ENCODE measurements around the gene MCRS1.
A peak's percentile ranks its signal among the peaks of the same experiment; 100 is the strongest.
"Not testable (repeated sequence)": the region's sequence is repeated elsewhere in the genome, so short reads cannot be mapped to it uniquely, and the experiment has no call there.

The MCRS1 gene

DNA sequence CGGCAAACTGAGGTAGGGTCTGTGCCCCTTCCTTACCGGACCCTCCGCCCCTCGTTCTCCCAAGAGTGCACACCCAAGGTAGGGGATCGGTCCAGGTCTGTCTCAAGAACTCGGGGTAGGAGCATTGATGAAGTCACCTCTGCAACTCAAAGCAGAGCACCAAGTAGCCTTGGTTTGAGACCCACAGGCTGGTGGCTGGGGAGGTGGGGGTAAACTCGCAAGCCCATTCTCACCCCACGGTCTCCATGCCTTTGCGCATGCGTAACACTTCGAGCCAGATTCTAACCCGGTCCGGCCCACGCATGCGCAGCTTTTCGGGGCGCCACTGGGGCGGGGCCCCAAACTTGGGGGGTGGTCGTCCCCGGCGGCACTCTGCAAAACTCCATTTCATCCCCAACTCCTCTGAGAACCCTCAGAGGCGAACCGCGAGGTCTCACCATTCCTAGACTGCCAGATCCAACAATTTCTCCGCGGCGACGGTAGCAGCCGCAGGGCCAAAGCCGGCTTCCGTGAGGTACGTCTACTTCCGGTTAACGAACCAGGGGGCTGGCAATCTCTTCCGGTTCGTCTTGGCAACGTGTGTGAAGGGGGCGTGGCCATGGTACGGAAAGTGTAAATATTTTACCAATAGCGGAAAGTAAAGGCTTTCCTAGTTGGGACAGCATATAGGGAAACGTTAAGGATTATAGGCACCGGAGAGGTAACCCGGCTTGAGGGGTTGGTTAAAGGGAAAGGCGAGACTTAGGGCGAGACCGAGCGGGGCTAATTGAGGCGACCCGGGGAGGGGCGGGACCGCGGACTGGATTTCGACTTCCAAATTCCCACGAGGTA, at the start of gene MCRS1:
Gene MCRS1, minus strand, starts transcription at position 532 of the 831 bp plus-strand sequence. CDS start 1,411 bp downstream, outside the sequence.
- DNase-seq (ENCODE audit: low read depth): peak; percentile 75

GRCh38 chr12:49616533-49617219, 48.7 kb upstream of the MCRS1 start:
- no peak for DNase-seq (ENCODE audit: low read depth)

DNA sequence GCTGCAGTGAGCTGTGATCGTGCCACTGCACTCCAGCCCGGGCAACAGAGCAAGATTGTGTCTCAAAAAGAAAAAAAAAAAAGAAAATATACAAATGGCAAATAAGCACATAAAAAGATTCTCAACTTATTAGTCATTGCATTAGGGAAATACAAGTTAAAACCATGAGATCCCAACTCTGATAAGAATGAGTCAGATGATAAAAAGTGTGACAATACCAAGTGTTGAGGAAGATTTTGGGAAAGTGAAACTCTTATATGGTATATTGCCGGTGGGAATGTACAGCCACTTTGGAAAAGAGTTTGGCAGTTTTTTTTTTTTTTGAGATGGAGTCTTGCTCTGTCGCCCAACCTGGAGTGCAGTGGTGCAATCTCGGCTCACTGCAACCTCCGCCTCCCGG, 47.8 kb upstream of the MCRS1 start:
- DNase-seq (ENCODE audit: low read depth): no peak

GRCh38 chr12:49612210-49612609, 44.3 kb upstream of the MCRS1 start:
- DNase-seq (ENCODE audit: low read depth): no peak

DNA sequence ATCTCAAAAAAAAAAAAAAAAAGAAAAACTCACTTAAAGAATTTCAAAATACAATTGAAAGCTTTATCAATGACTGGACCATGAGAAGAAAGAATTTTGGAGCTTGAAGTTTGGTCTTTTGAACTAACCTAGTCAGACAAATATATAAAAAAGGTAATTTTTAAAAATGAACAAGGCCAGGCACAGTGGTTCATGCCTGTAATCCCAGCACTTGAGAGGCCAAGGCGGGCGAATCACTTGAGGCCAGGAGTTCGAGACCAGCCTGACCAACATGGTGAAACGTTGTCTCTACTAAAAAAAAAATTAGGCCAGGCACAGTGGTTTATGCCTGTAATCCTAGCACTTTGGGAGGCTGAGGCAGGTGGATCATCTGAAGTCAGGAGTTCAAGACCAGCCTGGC, 42.8 kb upstream of the MCRS1 start:
- DNase-seq (ENCODE audit: low read depth): not testable (repeated sequence)

- no peak for DNase-seq (ENCODE audit: low read depth)
Measured at GRCh38 chr12:49609875-49610154, 41.9 kb upstream of the MCRS1 start.

DNA sequence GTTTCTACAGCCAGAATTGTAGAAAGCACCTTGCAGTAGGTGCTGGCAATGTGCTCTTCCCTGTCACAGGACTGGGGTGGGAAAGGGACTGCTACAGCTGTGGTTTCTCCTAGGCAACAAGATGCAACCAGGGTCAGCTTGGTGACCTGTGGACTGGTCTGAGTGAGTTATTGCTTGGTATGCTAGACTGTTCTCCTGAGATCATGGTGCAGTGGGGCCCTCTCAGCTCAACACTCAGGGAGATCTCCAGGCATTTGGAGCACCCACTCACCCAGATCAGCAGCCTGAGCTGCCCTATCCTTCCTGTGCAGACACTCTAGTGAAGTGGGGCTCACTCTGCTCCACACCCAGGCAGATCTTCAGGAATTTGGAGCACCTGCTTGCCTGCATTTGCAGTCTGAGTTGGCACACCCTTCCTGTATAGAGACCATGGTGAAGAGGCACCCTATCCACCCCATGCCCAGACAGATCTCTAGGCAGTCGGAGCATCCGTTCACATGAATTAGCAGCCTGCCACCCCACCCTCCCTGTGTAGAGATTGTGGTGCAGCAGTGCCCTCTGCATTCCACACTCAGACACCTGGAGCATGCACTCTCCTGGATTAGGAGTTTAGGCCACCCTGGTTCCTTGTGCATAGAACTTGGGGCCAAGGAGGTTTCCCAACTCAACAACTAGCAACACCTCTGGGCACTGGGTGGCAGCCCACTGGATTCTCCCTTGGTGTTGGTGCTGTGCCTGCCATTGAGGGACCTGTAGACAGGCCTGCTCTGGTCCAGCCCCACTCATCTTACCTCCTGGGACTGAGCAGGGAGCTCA, 41.3 kb upstream of the MCRS1 start:
- DNase-seq (ENCODE audit: low read depth): no peak

- DNase-seq (ENCODE audit: low read depth): not testable (repeated sequence)
Measured at GRCh38 chr12:49605539-49605938, 37.6 kb upstream of the MCRS1 start, which contains the start of gene FAM186B. Gene FAM186B, minus strand, starts transcription at chr12:49605639. Its CDS starts 162 bp downstream, at chr12:49605477.

- DNase-seq (ENCODE audit: low read depth): no peak
Measured at GRCh38 chr12:49604856-49605255, 36.9 kb upstream of the MCRS1 start.

DNA sequence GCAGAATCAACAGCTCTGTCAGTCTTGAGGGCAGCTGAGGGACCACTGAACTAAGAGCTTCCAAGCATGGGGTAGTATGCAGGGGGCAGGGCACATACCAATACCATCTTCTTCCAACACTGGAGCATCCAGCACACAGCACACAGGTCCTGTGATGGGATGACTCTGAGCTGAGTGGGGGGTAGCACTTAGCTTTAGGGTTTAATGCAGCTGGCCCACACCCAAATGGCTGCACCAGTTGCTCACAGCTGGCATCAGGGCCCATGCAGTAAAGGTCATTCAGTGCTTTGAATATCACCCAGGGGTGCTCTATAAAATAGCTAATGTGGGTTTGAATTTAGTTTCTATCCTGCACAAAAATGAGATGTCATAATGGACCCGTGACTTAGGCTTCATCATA, 35.8 kb upstream of the MCRS1 start:
- DNase-seq (ENCODE audit: low read depth): no peak

DNA sequence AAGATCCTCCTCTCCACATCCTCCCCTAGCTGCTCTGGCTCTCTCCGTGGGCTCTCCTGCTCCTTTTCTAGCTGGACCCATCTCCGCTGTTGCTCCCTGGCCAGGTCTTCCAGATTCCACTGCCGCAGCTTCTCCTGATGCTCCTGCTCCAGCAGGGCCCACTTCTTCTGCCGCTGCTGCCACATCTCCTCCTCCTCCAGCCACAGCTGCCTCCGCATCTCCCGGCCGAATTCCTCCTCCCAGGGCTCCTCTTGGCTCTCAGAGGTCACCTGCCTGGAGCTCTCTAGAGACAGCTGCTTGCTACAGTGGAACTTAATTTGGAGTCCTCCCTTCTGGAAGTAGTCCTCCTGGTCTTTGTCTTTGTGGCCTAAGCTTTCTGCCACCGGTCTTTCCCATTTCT, 32.0 kb upstream of the MCRS1 start:
- no peak for DNase-seq (ENCODE audit: low read depth)

GRCh38 chr12:49598527-49598926, 30.6 kb upstream of the MCRS1 start:
- DNase-seq (ENCODE audit: low read depth): no peak

DNA sequence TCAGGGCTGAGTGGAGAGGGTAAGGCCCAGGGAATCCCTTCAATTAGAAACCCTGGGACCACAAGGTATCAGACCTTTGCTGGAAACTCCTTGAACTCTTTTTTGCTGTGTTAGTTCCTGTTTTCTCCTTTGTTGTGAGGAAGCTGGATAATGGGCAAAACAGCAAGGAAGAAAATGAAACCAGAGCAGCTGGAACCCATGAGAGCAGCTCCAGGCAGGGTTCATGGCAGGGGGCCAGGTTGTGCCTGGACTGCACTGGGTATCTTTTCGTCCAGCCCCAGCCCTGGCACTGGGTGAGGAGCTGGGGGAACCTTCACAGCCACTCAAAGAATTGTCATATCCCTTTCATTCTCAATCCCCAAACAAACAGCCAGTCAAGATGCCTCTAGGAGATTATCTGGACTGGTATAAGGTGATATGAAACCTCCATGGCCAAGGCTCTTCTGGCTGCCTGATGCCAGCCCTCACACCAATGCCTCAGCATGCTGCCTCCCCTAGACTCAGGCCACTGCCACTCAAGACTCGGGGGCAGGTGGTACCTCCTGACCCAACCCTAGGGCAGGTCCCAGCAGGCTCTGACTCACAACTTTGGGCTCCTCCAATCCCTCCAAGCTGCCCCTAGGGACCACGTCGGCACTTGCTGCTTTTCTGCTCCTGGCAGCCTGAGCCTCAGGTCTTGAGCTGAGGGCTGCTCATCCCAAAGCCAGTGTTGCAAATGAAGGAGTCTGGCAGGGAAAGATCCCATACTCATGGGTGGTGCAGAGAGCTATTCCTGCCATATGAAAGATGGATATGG, 21.0 kb upstream of the MCRS1 start:
- DNase-seq (ENCODE audit: low read depth): no peak

DNA sequence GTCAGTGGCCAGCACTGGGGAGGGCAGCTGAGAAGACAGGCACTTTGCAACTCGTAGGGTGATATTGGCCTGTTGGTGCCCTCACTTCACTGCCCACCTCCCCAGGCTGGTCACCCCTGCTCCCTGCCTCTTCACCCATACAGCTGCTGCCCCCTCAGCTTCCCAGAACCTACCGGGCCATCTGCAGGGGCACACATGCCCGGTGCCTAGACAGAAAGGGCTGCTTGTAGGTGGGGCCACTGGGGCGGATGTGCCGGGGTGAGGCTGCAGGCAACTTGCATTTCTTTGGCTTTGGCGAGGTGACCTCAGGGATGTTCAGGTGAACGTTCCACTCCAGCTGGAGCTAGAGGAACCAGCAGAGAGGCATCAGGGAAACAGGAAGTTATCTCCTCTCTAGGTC, 20.3 kb upstream of the MCRS1 start:
- no peak for DNase-seq (ENCODE audit: low read depth)

GRCh38 chr12:49587174-49587908, 19.4 kb upstream of the MCRS1 start:
- DNase-seq (ENCODE audit: low read depth): no peak

- no peak for DNase-seq (ENCODE audit: low read depth)
Measured at GRCh38 chr12:49585477-49586459, 17.8 kb upstream of the MCRS1 start.

DNA sequence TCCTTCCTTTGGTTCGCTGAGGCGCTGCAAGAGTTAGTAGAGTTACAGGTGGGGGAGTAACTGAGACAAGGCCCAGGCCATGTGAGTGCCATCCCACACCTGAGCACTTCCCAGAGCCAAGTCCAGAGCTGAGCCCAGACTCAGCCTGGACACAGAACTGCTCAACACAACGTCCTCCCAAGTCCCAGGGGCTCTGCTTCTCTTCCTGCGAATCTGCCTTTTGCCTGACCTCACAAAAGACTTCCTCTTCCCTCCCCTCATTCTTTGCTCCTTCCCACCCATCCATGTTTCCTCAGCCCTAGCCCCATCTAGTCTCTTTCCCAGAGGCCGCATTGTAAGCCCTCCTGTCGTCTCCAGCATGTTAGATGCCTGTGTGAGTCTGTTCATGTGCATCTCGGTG, 16.6 kb upstream of the MCRS1 start:
- no peak for DNase-seq (ENCODE audit: low read depth)

GRCh38 chr12:49583366-49584094, 15.6 kb upstream of the MCRS1 start:
- no peak for DNase-seq (ENCODE audit: low read depth)

GRCh38 chr12:49582850-49583249, 14.9 kb upstream of the MCRS1 start:
- no peak for DNase-seq (ENCODE audit: low read depth)
